GM18858 (cell line): ENCODE results near the gene OR1I1.
"Not testable (repeated sequence)": the region's sequence is repeated elsewhere in the genome, so short reads cannot be mapped to it uniquely, and the experiment has no call there.

Experiments
- ATAC-seq: cut with Tn5 transposase; IDR thresholded peaks from one replicate; pipeline ENCODE4 v1.9.1; 2021; ENCODE audit not compliant: unreplicated experiment

OR1I1 gene, protein sequence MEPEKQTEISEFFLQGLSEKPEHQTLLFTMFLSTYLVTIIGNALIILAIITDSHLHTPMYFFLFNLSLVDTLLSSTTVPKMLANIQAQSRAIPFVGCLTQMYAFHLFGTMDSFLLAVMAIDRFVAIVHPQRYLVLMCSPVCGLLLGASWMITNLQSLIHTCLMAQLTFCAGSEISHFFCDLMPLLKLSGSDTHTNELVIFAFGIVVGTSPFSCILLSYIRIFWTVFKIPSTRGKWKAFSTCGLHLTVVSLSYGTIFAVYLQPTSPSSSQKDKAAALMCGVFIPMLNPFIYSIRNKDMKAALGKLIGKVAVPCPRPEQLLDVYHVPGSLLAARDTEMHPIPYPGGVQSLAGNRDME

DNA sequence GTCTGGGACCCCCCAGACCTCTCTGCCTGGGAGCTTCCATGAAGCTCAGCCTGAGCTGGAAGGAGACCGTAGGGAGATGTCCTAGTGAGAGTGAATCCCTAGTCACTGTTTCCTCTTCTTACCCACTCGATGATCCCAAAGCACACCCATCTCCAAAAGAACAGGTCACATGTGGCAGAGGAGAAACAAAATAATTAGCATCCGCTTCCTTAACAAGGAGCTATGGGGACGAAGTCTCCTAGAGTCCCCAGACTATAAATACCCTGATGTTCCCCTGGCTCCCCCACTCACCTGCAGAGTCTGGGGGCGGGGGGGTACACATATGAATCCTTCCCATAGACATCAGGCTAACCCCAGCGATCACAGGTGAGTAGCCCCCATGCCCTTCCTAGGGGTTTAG lies at the start of gene OR1I1:
Gene OR1I1 (plus strand): TSS at position 301 of the 400 bp plus-strand sequence. CDS start 4,855 bp downstream, outside the sequence.
- no peak for ATAC-seq

DNA sequence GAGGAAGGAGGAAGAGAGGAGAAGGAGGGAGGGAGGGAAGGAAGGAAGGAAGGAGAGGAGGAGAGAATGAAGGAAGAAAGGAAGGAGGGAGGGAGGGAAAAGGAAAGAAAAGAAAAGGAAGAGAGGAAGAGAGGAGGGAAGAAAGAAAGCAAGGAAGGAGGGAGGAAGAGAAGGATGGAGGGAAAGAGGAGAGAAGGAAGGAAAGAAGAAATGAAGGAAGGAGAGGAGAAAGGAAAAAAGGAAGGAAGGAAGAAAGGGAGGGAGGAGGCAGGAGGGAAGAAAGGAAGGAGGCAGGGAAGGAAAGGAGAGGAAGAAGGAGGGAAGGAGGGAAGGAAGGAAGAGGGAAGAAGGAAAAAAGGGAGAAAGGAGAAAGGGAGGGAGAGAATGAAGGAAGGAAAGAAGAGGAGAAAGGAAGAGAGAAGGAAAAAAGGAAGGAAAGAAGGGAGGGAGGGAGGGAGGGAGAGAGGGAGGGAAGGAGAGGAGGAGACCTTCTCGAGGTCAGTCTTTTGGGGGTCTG lies 46.2 kb upstream of the OR1I1 start:
- no peak for ATAC-seq

DNA sequence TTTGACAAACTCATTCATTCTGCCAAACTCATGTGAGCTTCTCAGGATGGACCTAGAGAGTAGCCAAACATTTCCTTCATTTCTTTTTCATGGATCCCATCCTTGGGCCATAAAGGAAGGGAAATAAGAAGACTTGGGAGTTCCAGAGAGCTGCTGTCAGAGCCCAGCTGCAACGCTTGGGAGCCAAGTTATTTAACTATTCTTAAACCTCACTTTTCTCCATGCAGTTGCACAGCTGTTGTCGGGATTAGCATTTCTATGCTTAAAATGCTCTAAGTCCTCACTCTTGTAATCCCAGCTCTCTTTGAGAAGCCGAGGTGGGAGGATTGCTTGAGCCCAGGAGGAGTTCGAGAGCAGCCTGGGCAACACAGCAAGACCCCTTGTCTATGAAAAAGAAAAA lies 44.4 kb upstream of the OR1I1 start:
- no peak for ATAC-seq

DNA sequence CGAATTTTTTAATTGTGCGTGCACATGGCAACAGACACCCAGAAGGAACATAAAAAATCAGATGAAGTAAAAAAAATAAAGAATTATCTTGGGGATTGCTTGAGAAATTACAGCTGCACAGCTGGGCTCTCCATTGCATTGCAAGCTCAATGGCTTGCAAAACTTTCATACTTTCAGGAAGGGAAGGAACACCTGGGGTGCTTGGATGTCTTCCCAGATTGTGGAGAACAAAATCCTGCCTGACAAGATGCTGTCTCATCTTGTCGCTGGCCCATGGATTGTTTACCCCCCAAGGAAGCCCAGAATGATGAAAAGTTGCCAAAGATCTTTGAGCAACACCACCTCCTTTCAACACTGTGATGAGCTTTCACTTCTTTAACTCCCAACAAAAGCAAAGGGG lies 43.7 kb upstream of the OR1I1 start:
- ATAC-seq, result no peak

DNA sequence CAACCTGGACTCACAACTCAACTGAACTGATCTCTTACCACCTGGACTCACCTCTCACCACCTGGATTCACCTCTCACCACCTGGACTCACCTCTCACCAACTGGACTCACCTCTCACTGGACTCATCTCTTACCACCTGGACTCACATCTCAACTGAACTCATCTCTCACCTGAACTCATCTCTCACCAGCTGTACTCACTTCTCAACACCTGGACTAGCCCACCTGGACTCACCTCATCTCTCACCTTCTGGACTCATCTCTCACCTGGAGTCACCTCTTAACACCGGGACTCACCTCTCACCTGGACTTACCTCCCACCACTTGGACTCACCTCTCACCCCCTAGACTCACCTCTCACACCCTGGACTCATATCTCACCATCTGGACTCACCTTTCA lies 40.0 kb upstream of the OR1I1 start:
- no peak for ATAC-seq

DNA sequence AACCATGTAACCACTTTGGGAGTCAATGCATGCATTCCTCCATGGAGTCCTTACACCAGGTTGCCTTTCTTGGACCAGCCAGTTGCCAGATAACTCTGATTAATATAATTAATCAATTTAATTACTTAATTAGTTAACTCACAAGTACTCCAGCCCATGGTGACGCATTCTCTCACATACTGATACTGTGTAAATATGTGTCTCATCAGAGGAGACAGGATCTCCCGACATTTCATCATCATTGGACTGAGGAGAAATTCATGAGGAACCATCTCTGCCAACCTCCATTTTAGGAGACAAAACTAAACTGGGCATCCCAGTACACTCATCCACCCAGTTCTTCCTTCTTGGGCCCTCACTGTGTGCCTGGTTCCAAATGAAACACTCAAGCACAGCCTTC lies 39.2 kb upstream of the OR1I1 start:
- ATAC-seq, result no peak

DNA sequence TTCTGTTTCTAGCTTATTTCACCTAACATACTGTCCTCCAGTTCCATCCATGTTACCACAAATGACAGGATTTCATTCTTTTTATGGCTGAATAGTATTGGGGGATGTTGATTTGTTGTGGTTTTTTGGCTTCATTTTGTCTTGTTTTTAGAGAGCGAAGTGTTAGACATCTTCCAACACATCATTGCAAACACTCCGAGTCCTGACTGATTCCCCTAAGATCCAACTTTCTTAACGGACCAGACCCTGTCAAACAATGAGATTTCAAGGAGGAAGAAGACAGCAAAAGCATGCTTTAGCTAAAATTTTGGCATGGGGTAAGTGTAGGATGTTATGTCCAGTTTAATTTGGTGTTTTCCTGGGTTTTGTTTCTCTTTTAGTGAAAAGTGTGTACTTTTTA lies 36.5 kb upstream of the OR1I1 start:
- no peak for ATAC-seq

DNA sequence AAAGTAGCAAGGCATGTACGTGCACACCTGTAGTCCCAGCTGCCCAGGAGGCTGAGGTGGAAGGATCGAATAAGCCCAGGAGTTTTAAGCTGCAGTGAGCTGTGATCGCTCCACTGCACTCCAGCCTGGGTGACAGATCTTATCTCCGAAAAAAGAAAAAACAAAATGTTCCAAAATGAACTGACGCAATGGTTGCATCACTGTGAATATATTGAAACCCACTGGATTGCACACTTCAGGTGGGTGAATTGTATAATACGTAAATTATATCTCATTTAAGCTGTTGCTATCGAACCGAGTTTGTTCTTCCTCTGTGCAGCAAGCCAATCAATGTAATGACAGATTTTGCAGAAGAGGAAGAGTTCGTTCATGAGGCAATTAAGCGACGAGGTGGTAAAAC lies 34.3 kb upstream of the OR1I1 start:
- no peak for ATAC-seq

DNA sequence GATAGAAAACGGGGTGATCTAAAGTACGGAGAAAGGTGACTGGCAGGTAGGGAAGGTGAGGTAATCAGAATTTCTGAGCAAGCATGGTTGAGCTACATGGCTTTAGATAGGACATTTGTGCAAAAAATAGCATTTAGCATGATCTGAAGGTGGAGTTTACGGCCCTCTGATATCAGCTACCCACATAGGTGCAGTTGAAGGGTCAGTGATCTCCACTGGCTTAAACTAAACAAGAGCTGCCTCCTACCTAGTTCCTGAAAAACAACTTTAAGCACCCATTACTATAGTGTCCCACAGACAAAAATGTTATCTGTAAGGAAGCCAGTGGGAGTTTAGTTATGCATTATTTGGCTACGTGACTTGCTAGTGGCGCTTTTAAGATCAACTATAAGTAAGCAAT lies 33.9 kb upstream of the OR1I1 start:
- no peak for ATAC-seq

DNA sequence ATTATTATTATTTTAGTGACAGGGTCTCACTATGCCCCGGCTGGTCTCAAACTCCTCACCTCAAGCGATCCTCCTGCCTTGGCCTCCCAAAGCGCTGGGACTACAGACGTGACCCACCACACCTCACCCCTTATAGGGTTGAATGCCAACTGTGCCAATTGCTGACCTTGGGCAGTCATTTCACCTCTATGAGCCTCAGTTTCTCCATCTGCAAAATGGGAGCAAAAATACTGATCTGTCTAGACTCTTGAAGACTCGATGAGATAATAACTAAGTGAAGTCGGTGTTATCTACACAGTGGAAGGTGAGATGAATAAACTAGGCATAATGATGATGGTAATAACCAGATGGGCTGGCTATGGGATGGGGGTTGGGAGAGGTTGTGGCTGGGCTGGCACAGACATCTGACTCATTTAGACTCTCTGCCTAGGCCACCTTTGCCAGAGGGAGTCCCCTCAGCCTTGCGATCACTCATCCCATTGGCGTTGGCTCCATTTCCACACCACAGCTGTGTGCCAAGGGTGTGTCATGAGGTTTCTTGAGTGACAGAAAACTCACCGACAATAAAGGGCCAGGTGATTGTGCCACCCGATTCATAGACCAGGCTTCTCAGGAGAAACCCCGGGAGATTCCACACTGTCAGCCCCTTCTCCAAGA lies 33.0 kb upstream of the OR1I1 start, which contains the start of gene CASP14:
Gene CASP14 (plus strand): TSS at position 596 of the 657 bp plus-strand sequence. CDS start 2,772 bp downstream, outside the sequence.
- no peak for ATAC-seq

DNA sequence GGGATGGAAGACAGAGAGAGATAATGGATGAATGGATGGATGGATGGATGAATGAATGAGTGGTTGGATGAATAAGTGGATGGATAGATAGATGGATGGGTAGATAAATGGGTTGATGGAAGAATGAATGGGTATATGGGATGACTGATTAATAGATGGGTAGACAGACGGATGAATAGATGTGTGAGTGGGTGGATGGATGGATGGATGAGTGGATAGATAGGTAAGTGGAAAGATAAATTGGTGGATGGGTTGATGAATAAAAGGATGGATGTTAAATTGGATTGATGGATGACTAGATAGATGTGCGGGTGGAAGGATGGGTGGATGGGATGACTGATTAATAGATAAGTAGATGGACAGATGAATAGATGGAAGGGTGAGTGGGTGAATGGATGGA lies 31.4 kb upstream of the OR1I1 start:
- ATAC-seq, result no peak

DNA sequence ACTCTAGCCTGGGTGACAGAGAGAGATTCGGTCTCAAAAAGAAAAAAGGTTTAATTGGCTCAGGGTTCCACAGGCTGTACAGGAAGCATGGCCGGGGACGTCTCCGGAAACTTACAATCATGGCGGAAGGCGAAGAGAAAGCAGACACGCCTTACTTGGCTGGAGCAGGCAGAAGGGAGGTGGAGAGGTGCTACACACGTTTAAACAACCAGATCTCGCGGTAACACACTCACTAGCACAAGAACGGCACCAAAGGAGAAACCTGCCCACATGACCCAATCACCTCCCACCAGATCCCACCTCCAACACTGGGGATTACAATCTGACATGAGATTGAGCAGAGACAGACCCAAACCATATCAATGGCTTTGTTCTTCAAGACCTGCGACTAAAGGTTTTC lies 20.0 kb upstream of the OR1I1 start:
- ATAC-seq, result no peak

DNA sequence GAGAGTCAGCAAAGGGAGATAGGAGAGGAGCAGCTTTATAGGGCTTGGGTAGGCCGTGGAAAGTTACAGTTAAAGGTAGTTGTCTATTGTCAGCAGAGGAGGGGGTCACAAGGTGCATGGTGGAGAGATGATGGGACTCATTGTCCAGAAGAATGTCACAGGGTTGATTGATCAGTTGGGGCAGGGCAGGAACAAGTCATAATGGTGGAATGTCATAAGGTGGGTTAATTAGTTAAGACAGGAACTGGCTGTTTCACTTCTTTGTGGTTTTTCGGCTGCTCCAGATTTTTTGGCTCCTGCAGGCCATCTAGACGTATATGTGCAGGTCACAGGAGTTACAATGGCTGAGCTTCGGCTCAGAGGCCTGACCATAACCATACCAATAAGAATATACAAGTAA lies 11.6 kb upstream of the OR1I1 start:
- ATAC-seq, result not testable (repeated sequence)

DNA sequence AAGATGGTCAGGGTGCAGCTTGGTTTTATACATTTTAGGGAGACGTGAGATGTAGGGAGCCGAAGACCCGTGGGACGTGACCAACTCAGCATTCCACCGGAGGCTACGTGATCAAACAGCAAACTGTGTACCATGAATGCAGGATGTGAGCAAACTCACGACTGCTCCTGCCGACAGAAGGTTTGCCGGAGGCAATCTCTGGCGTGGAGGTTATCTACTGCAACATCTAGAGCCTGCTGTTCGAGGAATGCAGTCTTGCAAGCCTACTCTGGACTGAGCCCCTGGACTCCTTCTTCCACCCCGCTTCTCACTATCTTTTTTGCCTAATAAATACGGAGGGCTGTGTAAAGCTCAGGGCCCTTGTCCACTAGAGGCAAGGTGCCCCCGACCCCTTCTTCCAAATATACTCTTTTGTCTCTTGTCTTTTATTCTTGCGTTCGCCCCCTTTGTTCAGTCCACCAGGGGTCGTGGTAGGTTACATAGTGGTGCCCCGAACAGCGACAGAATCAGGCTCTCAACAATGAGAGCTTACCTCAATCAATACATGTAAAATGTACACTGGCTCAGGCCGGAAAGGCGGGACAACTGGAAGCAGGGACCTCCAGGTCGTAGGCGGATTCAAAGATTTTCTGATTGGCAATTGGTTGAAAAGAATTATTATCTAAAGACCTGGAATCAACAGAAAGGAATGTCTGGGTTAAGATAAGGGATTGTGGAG lies 8.9 kb upstream of the OR1I1 start:
- ATAC-seq, result no peak

DNA sequence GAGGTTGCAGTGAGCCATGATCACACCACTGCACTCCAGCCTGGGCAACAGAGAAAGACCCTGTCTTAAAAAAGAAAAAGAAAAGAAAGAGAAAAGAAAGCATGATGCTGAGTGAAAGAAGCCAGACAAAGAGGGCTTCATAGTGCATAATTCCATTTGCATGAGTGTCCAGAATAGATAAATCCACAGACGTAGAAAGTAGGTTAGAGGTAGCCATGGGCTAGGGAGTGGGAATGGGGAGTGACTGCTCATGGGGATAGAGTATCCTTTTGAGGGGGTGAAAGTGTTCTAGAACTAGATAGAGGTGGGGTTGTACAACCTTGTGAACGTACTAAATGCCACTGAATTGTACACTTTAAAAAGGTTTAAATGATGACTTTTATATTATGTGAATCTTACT lies 7.6 kb upstream of the OR1I1 start:
- ATAC-seq, result no peak

DNA sequence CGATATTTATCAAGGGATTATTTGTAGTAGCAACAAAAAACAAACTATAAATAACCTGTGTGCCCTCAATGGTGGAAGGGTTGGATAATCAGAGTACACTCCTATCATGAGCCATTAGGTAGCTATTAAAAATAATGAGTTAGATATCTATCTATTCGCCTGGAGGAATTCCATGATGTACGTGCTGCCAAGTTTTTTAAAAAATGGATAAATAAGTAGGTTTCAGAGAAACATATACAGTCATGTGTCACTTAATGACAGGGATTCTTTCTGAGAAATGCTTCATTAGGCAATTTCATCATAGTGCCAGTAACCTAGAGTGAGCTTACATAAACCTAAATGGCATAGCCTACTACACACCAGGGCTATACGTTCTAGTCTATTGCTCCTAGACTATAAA lies 6.2 kb upstream of the OR1I1 start:
- no peak for ATAC-seq

DNA sequence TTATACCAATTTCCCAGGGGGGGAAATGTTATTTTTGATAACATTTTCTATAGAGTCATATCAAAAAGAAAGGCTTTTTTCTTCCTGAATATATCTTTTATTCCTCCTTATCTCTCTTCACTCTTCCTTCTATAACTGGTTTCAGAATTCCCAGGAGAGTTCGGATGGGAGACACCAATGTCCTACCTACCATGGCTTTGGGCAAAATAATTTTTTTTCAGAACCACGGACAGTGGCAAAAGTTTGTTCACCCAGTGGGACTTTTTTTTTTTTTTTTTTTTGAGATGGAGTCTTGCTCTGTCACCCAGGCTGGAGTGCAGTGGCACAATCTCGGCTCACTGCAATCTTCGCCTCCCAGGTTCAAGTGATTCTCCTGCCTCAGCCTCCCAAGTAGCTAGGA lies 2.0 kb upstream of the OR1I1 start:
- ATAC-seq, result not testable (repeated sequence)

DNA sequence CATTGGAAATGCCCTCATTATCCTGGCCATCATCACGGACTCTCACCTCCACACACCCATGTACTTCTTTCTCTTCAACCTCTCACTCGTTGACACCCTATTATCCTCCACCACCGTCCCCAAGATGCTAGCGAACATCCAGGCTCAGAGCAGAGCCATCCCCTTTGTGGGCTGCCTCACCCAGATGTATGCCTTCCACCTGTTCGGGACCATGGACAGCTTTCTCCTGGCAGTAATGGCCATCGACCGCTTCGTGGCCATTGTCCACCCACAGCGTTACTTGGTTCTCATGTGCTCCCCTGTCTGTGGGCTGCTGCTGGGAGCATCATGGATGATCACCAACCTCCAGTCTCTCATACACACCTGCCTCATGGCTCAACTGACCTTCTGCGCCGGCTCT lies 5.2 kb downstream of the OR1I1 start:
- no peak for ATAC-seq

DNA sequence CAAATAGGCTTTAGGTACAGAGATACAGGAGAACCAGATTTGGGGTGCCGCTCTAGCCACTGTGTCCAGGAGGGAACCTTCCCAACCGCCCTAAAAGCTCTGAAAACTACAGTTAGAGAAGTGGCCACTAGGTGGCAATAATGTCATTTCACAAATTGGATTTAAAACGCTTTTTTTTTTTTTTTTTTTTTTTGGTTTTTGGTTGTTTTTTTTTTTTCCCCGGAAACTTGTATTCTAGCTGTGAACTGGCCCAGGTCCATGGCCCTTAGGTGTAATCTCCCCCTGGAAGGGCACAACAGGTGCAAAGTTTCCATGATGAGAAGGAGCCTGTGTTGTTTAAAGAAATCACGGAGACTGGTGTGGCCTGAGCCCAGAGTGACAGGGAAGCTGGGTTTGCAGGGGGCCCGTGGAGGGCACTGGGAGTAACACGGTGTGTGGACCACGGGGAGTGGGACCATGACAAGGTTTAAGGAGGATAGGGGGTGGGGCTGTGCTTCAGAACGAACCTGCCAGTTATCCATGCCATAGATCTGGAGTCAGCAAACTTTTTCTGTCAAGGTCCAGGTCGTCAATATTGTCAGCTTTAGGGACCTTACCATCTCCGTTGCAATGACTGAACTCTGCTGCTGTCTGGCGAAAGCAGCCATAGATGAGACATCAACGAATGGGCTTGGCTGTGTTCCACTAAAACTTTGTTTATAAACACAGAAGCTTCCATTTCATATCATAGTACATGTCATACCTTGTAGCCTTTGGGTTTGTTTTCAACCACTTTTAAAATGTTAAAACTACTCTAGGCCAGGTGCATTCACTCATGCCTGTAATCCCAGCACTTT lies 10.1 kb downstream of the OR1I1 start:
- ATAC-seq, result no peak

DNA sequence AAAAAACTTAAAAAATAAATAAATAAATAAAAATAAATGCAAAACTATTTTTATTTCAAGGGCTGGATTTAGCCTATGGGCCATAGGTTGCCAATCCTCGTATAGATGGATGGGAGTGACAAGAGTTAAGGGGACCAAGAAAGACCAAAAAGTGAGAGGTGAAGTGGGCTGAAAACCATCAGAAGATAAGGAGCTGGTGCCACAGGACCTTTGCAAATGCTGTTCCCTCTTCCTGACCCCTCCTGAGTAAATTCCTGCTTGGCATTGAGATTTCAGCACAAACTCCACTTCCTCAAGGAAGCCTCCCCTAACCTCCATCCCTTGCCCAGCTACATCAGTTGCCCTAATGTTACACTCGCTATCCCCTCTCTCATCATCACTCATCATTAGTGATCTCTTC lies 11.0 kb downstream of the OR1I1 start:
- ATAC-seq, result no peak

DNA sequence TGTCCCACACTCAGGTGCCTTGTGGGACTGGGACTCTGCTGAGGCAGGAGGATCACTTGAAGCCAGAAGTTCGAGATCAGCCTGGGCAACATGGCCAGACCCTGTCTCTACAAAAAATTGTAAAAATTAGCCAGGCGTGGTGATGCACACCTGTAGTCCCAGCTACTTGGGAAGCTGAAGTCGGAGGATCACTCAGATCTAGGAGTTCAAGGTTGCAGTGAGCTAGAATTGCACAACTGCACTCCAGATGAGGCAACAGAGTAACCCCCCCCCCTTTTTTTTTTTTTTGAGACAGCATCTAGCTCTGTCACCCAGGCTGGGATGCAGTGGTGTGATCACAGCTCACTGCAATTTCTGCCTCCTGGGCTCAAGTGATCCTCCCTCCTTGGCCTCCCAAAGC lies 14.2 kb downstream of the OR1I1 start:
- no peak for ATAC-seq
